Prostate gland (tissue), 2 donors: ENCODE results near the gene MAD1L1.

Experiments
- POLR2A ChIP-seq: fragments of 450-650 bp; IDR thresholded peaks from one replicate; pipeline ENCODE4 v1.6.1; 2016; ENCODE audit warnings: antibody characterized with exemption, mild to moderate bottlenecking
- POLR2AphosphoS5 ChIP-seq: sonication (generic); formaldehyde crosslinking; IDR thresholded peaks from one replicate; pipeline ENCODE4 v1.6.1; 2017; ENCODE audit warnings: antibody characterized with exemption
- TF ChIP-seq, protein P1 (sequence below), 4 experiments: fragments of 200-600 bp in 2 of 4; fragments of 450-650 bp in 2 of 4; sonication (generic) in 2 of 4; IDR thresholded peaks; 1 replicate in 3 of 4; 2 replicates in 1 of 4; pipeline ENCODE4 v1.5.1; 2016 to 2019; ENCODE audit warnings: antibody characterized with exemption in 4 of 4, mild to moderate bottlenecking in 2 of 4, moderate library complexity in 2 of 4

DNA sequence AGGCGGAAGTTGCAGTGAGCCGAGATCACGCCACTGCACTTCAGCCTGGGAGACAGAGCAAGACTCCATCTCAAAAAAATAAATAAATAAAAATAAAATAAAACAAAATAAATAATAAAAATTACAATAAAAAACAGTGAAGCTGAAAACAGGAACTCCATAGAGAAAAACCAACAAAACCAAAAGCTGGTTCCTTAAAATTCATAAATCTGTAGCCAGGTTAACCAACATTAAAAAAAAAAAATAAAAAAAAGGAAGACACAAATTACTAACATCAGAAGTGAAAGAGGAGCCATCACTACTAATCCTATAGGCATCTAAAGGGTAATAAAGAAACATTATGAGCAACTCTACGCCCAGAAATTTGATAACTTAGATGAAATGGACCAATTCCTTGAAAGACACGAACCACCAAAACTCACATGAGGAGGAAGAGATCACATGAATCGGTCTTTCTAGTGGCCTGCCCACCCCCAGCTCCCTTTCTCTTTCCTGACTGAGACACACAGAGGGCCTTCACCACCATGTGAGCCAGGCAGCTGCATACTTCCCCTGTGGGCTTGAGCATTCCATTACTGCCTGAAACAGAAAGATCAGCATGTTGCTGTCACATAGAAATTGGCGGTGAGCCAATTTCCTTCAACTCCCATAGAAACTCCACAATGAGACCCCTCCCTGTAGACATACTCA lies 208.7 kb downstream of the MAD1L1 start:
- TF ChIP-seq, protein P1, sequence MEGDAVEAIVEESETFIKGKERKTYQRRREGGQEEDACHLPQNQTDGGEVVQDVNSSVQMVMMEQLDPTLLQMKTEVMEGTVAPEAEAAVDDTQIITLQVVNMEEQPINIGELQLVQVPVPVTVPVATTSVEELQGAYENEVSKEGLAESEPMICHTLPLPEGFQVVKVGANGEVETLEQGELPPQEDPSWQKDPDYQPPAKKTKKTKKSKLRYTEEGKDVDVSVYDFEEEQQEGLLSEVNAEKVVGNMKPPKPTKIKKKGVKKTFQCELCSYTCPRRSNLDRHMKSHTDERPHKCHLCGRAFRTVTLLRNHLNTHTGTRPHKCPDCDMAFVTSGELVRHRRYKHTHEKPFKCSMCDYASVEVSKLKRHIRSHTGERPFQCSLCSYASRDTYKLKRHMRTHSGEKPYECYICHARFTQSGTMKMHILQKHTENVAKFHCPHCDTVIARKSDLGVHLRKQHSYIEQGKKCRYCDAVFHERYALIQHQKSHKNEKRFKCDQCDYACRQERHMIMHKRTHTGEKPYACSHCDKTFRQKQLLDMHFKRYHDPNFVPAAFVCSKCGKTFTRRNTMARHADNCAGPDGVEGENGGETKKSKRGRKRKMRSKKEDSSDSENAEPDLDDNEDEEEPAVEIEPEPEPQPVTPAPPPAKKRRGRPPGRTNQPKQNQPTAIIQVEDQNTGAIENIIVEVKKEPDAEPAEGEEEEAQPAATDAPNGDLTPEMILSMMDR (IDR thresholded peaks at IDR 0.05), result no peak
- TF ChIP-seq POLR2A, result no peak
- no peak for TF ChIP-seq POLR2AphosphoS5
